NCI-H1092 (cell line): ENCODE results near the gene MRPL36.
"Not testable (repeated sequence)": the region's sequence is repeated elsewhere in the genome, so short reads cannot be mapped to it uniquely, and the experiment has no call there.

Experiments
- DNase-seq: peaks from one replicate; lab custom pipeline; 2025; lab: John Stamatoyannopoulos, UW

Gene MRPL36

DNA sequence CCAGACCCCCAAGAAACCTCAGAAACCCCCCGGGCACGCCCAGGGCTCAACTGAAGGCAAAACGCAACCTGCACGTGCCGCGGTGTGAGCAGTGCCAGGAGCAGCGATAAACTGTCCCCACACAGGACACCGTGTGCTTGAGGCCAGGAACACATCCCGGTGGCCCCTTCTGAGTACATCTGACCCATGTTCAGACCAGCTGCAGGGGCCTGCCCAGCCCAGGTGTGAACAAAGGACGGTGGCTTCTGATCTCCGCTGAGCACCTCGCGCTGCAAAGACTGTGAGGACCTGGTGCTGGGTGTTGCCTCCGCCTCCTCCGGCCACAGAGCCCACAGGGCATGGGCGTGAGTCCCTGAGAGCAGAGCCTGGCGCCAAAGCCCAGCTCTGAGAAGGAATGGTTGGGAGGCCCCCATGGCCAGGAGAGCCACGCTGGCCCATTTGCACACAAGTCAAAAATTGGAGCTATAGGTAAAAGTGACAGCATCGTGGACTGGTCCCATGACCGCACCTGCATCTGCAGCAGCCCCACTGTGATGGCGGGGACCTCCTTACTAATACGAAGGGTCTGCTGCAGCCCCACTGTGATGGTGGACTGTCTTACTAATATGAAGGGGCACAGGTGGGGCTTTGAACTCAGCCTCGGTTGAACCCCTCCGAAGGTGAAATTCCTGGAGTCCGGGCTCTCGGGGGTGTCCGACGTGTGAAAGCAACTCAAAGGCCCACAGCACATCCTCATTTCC lies 33.0 kb upstream of the MRPL36 start:
- DNase-seq: no peak

- no peak for DNase-seq
These were observed 32.2 kb upstream of the MRPL36 start for GRCh38 chr5:1831677-1832313.

- no peak for DNase-seq
These were observed 31.6 kb upstream of the MRPL36 start for GRCh38 chr5:1831257-1831656.

GRCh38 chr5:1830571-1831228 lies 31.1 kb upstream of the MRPL36 start:
- DNase-seq: no peak

GRCh38 chr5:1827886-1828397 lies 28.3 kb upstream of the MRPL36 start:
- no peak for DNase-seq

GRCh38 chr5:1827025-1827885 lies 27.6 kb upstream of the MRPL36 start:
- no peak for DNase-seq

- no peak for DNase-seq
These were observed 26.8 kb upstream of the MRPL36 start for GRCh38 chr5:1826235-1826980.

DNA sequence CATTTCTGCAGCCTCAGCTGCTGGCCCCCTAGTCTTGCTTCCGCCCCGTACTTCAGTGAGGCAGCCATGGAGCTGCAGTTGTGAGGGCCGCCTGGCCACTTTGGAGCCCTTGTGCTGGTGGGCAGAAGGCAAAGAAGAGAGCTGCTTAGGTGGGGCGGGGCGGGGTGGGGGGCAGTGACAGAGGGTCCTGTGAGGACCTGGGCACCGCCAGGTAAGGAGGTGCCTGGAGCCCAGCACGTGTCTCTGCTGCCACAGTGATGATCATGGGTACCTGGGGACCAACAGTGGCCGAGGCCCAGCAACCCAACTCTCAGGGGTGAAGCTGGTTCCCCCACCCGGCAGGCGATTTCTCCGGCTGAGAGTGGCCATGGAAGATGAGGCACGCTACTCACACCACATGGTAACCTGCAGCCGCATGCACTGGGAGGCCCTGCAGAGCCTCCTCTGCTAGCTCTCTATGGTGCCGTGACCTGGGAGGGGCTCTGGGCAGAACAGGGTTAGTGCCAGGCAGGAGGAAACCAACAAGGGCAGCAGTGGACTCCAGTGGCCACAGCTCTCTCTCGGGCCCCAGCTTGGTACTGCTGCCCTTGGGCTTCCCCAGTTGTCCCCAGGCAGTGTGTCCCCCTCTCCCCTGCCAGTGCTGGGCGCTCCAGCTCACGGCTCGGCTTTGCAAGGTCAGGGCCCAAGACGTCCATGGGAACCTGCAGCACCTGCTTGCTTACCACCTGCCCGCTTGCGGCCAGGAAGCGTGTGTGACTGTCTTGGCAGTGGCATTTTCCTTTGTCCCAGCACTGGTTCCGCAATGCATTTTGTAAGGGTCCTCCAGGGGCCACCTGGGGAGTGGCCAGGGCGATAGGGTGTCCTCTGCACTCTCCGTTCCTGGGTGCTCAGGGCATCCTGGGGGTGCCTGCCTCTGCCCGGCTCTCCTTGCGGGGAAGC lies 25.5 kb upstream of the MRPL36 start:
- DNase-seq: no peak

DNA sequence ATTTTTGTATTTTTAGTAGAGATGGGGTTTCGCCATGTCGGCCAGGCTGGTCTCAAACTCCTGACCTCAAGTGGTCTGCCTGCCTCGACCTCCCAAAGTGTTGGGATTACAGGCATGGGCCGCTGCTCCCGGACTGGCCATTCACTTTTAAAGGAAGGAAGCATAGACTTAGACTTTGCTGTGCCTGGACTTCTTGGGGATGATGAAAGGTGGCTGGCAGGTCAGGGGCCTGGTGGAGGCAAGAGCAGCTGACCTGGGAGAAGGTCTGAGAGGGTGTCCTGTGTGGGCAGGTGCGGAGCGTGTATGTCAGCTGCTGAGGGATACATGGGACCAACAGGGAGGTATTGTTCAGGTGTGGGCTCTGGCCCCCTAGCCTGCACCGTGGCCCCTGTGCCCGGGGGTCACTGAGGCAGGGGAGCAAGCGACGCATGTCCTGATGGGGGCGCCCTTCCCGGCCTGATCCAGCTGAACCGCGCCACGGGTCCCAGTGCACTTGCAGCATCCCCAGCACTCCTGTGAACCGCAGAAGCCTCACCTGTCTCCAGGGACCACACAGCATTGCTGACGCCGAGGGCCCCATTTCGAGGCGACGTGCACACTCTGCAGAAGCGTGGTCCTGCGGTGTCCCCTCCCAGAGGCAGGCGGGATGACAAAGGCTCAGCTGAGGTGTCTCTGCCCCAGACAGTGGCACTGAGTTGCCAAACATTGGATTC lies 24.6 kb upstream of the MRPL36 start:
- no peak for DNase-seq

DNA sequence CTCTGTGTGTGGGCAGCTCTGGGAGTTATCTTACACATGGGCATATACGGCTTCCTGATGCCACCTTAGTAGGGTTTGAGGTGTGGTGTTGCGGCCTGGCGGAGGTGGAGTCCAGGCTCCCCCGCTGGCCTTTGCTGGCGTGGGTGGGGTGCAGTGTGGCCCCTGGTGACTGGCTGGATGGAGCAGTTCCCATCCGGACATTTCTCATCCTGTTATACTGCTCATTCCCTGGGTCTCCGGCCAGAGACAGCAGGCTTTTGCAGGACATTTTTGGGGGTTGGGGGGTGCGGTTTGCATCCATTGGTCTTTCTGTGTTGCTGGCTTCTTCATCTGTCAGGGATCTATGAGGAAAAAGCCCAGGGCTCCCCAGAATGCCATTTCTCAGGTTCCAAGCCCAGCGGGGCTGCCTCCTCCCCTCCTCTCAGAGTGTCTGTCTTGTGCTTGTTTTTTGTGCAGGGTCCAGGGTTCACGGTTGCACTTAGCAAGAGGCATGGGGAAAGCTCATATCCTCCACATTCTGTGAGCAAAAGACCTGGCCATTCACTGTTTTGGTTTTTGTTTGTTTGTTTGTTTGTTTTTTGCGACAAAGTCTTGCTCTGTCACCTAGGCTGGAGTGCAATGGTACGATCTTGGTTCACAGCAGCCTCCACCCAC lies 23.9 kb upstream of the MRPL36 start:
- DNase-seq: no peak

DNA sequence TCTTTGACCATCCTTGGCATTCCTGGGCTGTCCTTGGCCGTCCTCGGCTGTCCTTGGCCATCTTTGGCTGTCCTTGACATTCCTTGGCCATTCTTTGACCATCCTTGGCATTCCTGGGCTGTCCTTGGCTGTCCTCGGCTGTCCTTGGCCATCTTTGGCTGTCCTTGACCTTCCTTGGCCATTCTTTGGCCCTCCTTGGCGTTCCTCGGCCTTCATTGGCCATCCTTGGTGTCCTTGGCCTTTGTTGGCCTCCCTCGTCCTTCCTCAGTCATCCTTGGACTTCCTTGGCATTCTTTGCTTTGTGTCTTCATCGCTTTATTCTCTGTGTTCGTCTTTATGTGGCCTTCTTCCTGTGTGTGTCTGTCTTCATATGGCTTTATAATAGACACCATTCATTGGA lies 22.2 kb upstream of the MRPL36 start:
- no peak for DNase-seq

GRCh38 chr5:1820926-1821325 lies 21.3 kb upstream of the MRPL36 start:
- DNase-seq: no peak

DNA sequence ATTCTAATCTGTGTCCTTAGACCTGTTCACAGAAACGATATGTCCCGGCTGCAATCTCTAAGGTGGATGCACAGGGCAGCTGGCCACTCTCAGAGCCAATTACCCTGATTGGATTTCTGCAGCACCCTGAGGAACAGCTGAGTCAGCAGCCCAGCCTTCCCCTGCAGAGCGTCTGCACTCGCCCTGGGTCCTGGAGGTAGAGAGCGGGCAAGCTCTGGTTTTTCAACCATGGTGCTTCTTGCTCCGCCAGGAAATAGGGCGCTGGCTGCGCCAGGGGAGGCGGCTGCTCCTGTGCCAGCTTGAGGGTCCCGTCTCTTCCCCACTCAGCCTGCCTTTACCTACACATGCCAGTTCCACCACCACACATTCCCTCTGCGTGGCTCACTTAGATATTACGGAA lies 20.7 kb upstream of the MRPL36 start:
- DNase-seq: no peak

DNA sequence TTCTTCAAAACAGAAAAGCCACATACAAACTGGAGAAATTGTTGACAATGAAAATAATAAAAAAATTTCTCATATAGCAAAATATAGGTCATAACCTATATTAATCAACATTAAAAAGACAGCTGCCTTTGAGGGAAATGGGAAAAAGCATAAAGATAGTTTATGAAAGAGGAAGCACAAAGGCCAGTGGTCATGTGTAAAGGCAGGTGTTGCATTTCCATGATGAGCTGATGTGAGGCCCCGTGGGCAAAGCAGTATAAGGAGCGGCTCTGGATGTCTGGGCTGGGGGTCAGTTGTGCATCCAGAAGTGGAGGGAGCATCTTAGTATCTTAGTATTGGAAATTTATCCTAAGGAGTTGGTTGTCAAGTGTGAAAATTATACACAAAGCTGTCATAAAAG lies 19.8 kb upstream of the MRPL36 start:
- DNase-seq: no peak

- no peak for DNase-seq
These were observed 19.1 kb upstream of the MRPL36 start for GRCh38 chr5:1818784-1819183.

GRCh38 chr5:1817261-1818043 lies 17.8 kb upstream of the MRPL36 start:
- DNase-seq: no peak

GRCh38 chr5:1816495-1817089 lies 17.0 kb upstream of the MRPL36 start:
- not testable (repeated sequence) for DNase-seq

DNA sequence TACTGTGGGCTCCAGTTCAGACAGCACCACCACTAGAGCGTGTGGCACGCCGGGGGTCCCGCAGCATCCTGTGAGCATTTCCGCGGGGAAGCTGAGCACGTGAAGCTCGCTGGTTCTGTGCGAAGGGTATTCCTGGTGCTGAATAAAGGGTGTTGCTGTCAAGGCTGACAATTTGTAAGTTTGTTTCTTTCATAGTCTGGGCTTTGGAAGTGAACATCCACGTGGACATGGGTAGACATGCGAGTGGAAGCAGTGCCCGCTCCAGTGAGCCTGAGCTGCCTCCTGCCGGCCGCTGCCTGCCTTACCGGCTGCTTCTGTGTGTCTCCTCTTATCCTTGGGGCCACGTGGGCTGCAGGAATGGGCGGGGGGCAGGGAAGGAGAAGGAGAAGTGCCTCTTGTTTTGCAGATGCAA lies 16.2 kb upstream of the MRPL36 start:
- DNase-seq: no peak
